DND-41 (cell line): ENCODE results near the gene HOXB8.

Experiments
- ATAC-seq: fragments of 200-7000 bp; cut with Tn5 transposase; 3 replicates; pipeline ENCODE4 v1.9.1; 2021; ENCODE audit warnings: low read depth; ENCODE audit not compliant: insufficient read depth
- DNase-seq: peaks from one replicate; pipeline ENCODE4 v3.0.0-alpha.2; 2020
- H2AFZ ChIP-seq: 2 replicates; pipeline ENCODE4 v1.6.0; 2012; ENCODE audit warnings: low read depth, low read length
- H3K27ac ChIP-seq: 2 replicates; pipeline ENCODE4 v1.5.1; 2012; ENCODE audit warnings: low read length, inconsistent platforms
- H3K27me3 ChIP-seq: fragments of 200-600 bp; sonication (generic); 2 replicates; pipeline ENCODE4 v1.6.0; 2012; ENCODE audit warnings: low read length, mild to moderate bottlenecking, inconsistent platforms; ENCODE audit not compliant: insufficient read depth, poor library complexity
- H3K36me3 ChIP-seq: 2 replicates; pipeline ENCODE4 v1.5.1; 2012; ENCODE audit warnings: low read length, inconsistent platforms; ENCODE audit not compliant: insufficient read depth
- H3K4me1 ChIP-seq: 2 replicates; pipeline ENCODE4 v1.5.1; 2012; ENCODE audit warnings: mild to moderate bottlenecking, low read length; ENCODE audit not compliant: insufficient read depth
- H3K4me2 ChIP-seq: 2 replicates; pipeline ENCODE4 v1.6.0; 2012; ENCODE audit warnings: mild to moderate bottlenecking, moderate library complexity, low read length, inconsistent platforms; ENCODE audit not compliant: insufficient read depth
- H3K4me3 ChIP-seq, 2 experiments: fragments of 200-600 bp in 1 of 2; shearing (Covaris generic) in 1 of 2; 2 replicates each; pipeline ENCODE4 v1.5.1; 2012 to 2016; ENCODE audit warnings: inconsistent platforms in 2 of 2, low read length in 2 of 2, mild to moderate bottlenecking in 2 of 2, low read depth in 1 of 2, moderate library complexity in 1 of 2
- H3K79me2 ChIP-seq: 2 replicates; pipeline ENCODE4 v1.6.0; 2012; ENCODE audit warnings: low read length, inconsistent platforms; ENCODE audit not compliant: insufficient read depth
- H3K9ac ChIP-seq: 2 replicates; pipeline ENCODE4 v1.6.0; 2012; ENCODE audit warnings: low read depth, mild to moderate bottlenecking, inconsistent platforms, low read length, moderate library complexity
- H3K9me3 ChIP-seq: 2 replicates; pipeline ENCODE4 v1.5.1; 2012; ENCODE audit warnings: low read length, moderate library complexity, mild to moderate bottlenecking, inconsistent platforms; ENCODE audit not compliant: insufficient read depth, severe bottlenecking
- H4K20me1 ChIP-seq: 2 replicates; pipeline ENCODE4 v1.6.0; 2012; ENCODE audit warnings: low read length; ENCODE audit not compliant: insufficient read depth
- EZH2 ChIP-seq: IDR thresholded peaks from 3 replicates; pipeline ENCODE4 v1.6.1; 2012; ENCODE audit warnings: borderline replicate concordance, low read depth, mild to moderate bottlenecking, moderate library complexity, low read length, inconsistent platforms; ENCODE audit not compliant: severe bottlenecking
- TF ChIP-seq, protein P1 (sequence below): IDR thresholded peaks from 2 replicates; pipeline ENCODE4 v1.5.1; 2012; ENCODE audit warnings: borderline replicate concordance, low read length, moderate library complexity, mild to moderate bottlenecking; ENCODE audit not compliant: poor library complexity, severe bottlenecking; ENCODE audit errors: extremely low read depth

HOXB8 gene

GRCh38 chr17:48613862-48614694, 1.0 kb downstream of the HOXB8 start:
- Histone ChIP-seq H3K4me2 (no peak overlapping the region), H3K4me3 (no peak overlapping the region), H3K4me1 (no peaks in the 10 kb centered on the region), H3K9me3 (no peaks in the 10 kb centered on the region), H4K20me1 (peaks cover 6% of the 10 kb centered on the region; the same call in 1 of the 2 replicates), H3K27ac (no peak overlapping the region), H3K27me3 (peaks cover 30% of the 10 kb centered on the region), H3K9ac (no peak overlapping the region), H2AFZ (no peak overlapping the region), H3K79me2 (no peaks in the 10 kb centered on the region), H3K36me3 (no peaks in the 10 kb centered on the region)
- no peak for DNase-seq
- ATAC-seq: no peak
- no peak for TF ChIP-seq EZH2
- TF ChIP-seq, protein P1, sequence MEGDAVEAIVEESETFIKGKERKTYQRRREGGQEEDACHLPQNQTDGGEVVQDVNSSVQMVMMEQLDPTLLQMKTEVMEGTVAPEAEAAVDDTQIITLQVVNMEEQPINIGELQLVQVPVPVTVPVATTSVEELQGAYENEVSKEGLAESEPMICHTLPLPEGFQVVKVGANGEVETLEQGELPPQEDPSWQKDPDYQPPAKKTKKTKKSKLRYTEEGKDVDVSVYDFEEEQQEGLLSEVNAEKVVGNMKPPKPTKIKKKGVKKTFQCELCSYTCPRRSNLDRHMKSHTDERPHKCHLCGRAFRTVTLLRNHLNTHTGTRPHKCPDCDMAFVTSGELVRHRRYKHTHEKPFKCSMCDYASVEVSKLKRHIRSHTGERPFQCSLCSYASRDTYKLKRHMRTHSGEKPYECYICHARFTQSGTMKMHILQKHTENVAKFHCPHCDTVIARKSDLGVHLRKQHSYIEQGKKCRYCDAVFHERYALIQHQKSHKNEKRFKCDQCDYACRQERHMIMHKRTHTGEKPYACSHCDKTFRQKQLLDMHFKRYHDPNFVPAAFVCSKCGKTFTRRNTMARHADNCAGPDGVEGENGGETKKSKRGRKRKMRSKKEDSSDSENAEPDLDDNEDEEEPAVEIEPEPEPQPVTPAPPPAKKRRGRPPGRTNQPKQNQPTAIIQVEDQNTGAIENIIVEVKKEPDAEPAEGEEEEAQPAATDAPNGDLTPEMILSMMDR: no peak

GRCh38 chr17:48612854-48613691, 2.0 kb downstream of the HOXB8 start:
- peaks cover 4% of the 10 kb centered on the region; the same call in 1 of the 2 replicates for H4K20me1 ChIP-seq
- no peak overlapping the region for H3K9ac ChIP-seq
- ATAC-seq (no peak), DNase-seq (no peak)
- no peaks in the 10 kb centered on the region for H3K79me2 ChIP-seq
- peaks cover 25% of the 10 kb centered on the region for H3K27me3 ChIP-seq
- no peaks in the 10 kb centered on the region for H3K4me1 ChIP-seq
- H2AFZ ChIP-seq: no peak overlapping the region
- no peak for TF ChIP-seq EZH2
- TF ChIP-seq, protein P1: no peak
- no peaks in the 10 kb centered on the region for H3K36me3 ChIP-seq
- no peak overlapping the region for H3K27ac ChIP-seq
- H3K9me3 ChIP-seq: no peaks in the 10 kb centered on the region
- no peak overlapping the region for H3K4me3 ChIP-seq
- no peak overlapping the region for H3K4me2 ChIP-seq

DNA sequence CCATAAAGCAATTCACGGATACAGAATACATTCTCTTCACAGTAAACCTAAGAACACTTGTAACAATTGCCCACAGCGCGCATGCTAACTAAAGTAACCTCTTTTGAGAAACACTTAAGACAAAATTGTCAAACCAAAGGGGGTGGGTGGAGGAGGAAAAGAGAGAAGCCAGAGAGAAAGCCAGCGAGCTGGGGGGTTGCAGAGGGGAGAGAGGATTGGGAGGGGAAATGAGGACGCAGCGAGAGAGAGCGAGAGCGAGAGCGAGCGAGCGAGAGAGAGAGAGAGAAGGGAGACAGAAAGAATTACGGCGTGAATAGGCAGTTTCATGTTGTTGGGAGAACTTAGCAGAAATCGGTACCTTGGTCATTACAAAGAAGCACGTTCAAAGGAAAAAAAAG, 2.6 kb downstream of the HOXB8 start:
- H4K20me1 ChIP-seq: peaks cover 3% of the 10 kb centered on the region; the same call in 1 of the 2 replicates
- no peak overlapping the region for H3K4me3 ChIP-seq
- peaks cover 19% of the 10 kb centered on the region for H3K27me3 ChIP-seq
- no peaks in the 10 kb centered on the region for H3K36me3 ChIP-seq
- no peak overlapping the region for H2AFZ ChIP-seq
- H3K4me2 ChIP-seq: no peak overlapping the region
- TF ChIP-seq, protein P1: no peak
- no peak for TF ChIP-seq EZH2
- ATAC-seq (no peak), DNase-seq (no peak)
- H3K9me3 ChIP-seq: no peaks in the 10 kb centered on the region
- H3K4me1 ChIP-seq: no peaks in the 10 kb centered on the region
- no peak overlapping the region for H3K27ac ChIP-seq
- H3K79me2 ChIP-seq: no peaks in the 10 kb centered on the region
- H3K9ac ChIP-seq: no peak overlapping the region
